Measurements from ENCODE around the gene DPM3.

DNA sequence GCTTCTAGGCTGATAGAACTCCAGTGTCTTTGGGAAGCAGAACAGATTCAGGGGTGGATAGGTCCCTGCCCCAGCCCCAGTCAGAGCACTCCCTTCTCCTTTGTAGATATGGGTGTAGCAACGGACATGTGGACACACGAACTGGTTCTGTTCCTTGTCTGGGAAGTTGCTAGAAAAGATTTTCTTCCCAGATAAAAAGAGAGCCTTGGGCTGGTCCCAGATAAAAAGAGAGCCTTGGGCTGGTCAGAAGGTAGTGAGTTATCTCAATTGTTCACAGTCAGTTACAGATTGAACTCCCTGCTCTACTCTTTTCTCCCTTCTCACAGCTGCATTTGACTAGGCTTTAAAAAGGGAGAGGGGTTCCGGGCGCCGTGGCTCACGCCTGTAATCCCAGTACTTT, 20.1 kb downstream of the DPM3 start:
- TF ChIP-seq, protein P1, sequence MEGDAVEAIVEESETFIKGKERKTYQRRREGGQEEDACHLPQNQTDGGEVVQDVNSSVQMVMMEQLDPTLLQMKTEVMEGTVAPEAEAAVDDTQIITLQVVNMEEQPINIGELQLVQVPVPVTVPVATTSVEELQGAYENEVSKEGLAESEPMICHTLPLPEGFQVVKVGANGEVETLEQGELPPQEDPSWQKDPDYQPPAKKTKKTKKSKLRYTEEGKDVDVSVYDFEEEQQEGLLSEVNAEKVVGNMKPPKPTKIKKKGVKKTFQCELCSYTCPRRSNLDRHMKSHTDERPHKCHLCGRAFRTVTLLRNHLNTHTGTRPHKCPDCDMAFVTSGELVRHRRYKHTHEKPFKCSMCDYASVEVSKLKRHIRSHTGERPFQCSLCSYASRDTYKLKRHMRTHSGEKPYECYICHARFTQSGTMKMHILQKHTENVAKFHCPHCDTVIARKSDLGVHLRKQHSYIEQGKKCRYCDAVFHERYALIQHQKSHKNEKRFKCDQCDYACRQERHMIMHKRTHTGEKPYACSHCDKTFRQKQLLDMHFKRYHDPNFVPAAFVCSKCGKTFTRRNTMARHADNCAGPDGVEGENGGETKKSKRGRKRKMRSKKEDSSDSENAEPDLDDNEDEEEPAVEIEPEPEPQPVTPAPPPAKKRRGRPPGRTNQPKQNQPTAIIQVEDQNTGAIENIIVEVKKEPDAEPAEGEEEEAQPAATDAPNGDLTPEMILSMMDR (IDR thresholded peaks at IDR 0.05), result no peak
- no peak for TF ChIP-seq POLR2A (IDR thresholded peaks at IDR 0.05)
